Measurements from ENCODE around the gene HADHA. TPM values are rescaled to one million over a fixed set of nuclear protein-coding genes. Genes with fewer than 3 reads are reported as not detected.

The HADHA gene
- polyA plus RNA-seq, 1 donor from 2014 or later = 40.0 TPM

GRCh38 chr2:26182441-26182840 is 62.0 kb downstream of the HADHA start (continued):
- TF ChIP-seq MXI1 (conservative IDR thresholded peaks at IDR 0.05; ENCODE audit: poor library complexity, severe bottlenecking) (no peak), EZH2 (IDR thresholded peaks at IDR 0.05; ENCODE audit: borderline replicate concordance, insufficient read depth, low read length, poor library complexity, severe bottlenecking) (no peak)

DNA sequence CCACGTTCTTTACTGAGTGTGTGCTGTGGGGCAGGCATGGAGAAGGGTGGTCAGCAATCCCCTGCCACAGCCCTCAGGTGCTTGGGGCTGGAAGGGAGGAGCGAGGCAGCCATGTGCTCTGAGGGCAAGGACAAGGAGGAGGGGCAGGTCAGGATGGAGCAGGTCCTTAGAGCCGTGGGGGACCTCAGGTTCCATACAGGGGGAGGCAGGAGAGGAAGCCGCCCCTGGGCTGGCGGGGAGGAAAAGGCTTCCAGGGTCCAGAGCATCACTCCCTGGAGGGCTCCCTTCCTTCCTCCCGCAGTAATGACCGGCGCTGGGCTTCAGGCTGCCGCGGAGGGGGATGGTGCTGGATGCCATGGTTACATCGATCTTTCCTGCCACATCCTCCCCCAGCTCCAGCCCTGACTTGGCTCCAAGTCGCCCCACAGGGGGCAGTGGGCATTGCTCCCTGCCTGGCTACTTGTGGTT is 65.0 kb downstream of the HADHA start:
- Histone ChIP-seq H3K79me2 (replicated peaks; ENCODE audit: insufficient read depth, low read length) (peaks cover 5% of the 10 kb centered on the region), H3K9ac (ENCODE audit: low read length) (peak overlapping the region; percentile 38), H3K4me3 (ENCODE audit: low read length) (peak overlapping the region; percentile 60), H3K27me3 (ENCODE audit: insufficient read depth, low read depth, low read length) (no peaks in the 10 kb centered on the region), H3K27ac (ENCODE audit: low read length) (peak overlapping the region; percentile 1), H3K36me3 (ENCODE audit: insufficient read depth, low read length) (no peaks in the 10 kb centered on the region), H3K4me2 (ENCODE audit: low read length) (no peak overlapping the region), H3F3A (ENCODE audit: insufficient read depth, low read length, poor library complexity, severe bottlenecking) (no peaks in the 10 kb centered on the region), H3K9me2 (ENCODE audit: insufficient read depth, low read length) (no peaks in the 10 kb centered on the region), H4K20me1 (ENCODE audit: insufficient read depth) (no peaks in the 10 kb centered on the region), H3K9me3 (ENCODE audit: low read length) (no peaks in the 10 kb centered on the region), H2AFZ (ENCODE audit: low read depth, low read length) (no peak overlapping the region)
- TF ChIP-seq POLR2AphosphoS5 (IDR thresholded peaks at IDR 0.05) (no peak), SMC3 (conservative IDR thresholded peaks at IDR 0.05; ENCODE audit: poor library complexity) (no peak), EZH2 (IDR thresholded peaks at IDR 0.05; ENCODE audit: borderline replicate concordance, insufficient read depth, low read length, poor library complexity, severe bottlenecking) (no peak), RAD21 (conservative IDR thresholded peaks at IDR 0.05) (no peak), CTCF (IDR thresholded peaks at IDR 0.05; ENCODE audit: poor library complexity, severe bottlenecking) (no peak)

DNA sequence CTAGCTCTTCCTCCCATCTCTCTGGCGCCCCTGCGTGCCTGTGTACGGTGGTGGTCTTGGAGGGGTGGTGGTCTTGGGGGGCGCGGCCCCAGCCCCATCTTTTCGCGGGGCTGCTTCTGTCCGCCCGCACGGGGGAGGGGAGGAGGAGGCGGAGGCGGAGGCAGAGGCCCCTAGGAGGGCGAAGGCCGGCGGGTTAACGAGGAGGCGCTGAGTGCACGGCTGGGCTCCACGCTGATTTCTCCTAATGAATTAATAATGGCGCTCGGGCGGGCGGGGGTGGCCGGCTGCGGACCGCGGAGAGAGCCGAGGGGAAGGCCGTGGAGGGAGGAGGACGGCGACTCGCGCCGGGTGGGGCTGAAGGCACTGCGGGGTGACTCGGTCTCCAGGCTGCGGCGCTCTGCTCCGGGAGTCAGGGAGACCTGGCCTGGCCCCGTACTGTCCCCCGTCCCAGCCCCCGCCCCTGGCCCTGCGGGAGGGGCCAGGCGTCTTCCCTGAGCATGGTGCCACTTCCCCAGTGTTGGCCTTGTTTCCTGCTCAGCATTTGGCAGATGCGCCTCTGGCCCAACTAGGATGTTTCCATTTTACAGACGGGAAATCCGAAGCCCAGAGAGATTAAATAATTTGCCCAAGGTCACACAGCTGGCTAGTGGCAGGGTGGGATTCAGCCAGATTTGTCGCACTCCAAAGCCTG is 65.5 kb downstream of the HADHA start:
- Histone ChIP-seq H3K9me2 (ENCODE audit: insufficient read depth, low read length) (no peaks in the 10 kb centered on the region), H3K79me2 (replicated peaks; ENCODE audit: insufficient read depth, low read length) (peaks cover 10% of the 10 kb centered on the region), H3K27ac (ENCODE audit: low read length) (peak overlapping the region; percentile 1), H3F3A (ENCODE audit: insufficient read depth, low read length, poor library complexity, severe bottlenecking) (no peaks in the 10 kb centered on the region), H3K4me3 (ENCODE audit: low read length) (peak overlapping the region; percentile 60), H2AFZ (ENCODE audit: low read depth, low read length) (peak overlapping the region; percentile 27), H4K20me1 (ENCODE audit: insufficient read depth) (no peaks in the 10 kb centered on the region), H3K27me3 (ENCODE audit: insufficient read depth, low read depth, low read length) (peaks cover 3% of the 10 kb centered on the region), H3K9me3 (ENCODE audit: low read length) (no peaks in the 10 kb centered on the region), H3K36me3 (ENCODE audit: insufficient read depth, low read length) (no peaks in the 10 kb centered on the region), H3K4me2 (ENCODE audit: low read length) (no peak overlapping the region), H3K9ac (ENCODE audit: low read length) (peak overlapping the region; percentile 38)
- TF ChIP-seq CTCF (IDR thresholded peaks at IDR 0.05; ENCODE audit: poor library complexity, severe bottlenecking) = no peak
- no peak for TF ChIP-seq EP300 (conservative IDR thresholded peaks at IDR 0.05; ENCODE audit: poor library complexity, severe bottlenecking)
- TF ChIP-seq POLR2AphosphoS5 (IDR thresholded peaks at IDR 0.05) = no peak
- no peak for TF ChIP-seq EZH2 (IDR thresholded peaks at IDR 0.05; ENCODE audit: borderline replicate concordance, insufficient read depth, low read length, poor library complexity, severe bottlenecking)
- TF ChIP-seq, protein P1, sequence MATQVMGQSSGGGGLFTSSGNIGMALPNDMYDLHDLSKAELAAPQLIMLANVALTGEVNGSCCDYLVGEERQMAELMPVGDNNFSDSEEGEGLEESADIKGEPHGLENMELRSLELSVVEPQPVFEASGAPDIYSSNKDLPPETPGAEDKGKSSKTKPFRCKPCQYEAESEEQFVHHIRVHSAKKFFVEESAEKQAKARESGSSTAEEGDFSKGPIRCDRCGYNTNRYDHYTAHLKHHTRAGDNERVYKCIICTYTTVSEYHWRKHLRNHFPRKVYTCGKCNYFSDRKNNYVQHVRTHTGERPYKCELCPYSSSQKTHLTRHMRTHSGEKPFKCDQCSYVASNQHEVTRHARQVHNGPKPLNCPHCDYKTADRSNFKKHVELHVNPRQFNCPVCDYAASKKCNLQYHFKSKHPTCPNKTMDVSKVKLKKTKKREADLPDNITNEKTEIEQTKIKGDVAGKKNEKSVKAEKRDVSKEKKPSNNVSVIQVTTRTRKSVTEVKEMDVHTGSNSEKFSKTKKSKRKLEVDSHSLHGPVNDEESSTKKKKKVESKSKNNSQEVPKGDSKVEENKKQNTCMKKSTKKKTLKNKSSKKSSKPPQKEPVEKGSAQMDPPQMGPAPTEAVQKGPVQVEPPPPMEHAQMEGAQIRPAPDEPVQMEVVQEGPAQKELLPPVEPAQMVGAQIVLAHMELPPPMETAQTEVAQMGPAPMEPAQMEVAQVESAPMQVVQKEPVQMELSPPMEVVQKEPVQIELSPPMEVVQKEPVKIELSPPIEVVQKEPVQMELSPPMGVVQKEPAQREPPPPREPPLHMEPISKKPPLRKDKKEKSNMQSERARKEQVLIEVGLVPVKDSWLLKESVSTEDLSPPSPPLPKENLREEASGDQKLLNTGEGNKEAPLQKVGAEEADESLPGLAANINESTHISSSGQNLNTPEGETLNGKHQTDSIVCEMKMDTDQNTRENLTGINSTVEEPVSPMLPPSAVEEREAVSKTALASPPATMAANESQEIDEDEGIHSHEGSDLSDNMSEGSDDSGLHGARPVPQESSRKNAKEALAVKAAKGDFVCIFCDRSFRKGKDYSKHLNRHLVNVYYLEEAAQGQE (IDR thresholded peaks at IDR 0.05; ENCODE audit: borderline replicate concordance) = no peak
- no peak for TF ChIP-seq TAF1 (IDR thresholded peaks at IDR 0.05; ENCODE audit: low read depth)
- no peak for TF ChIP-seq SMC3 (conservative IDR thresholded peaks at IDR 0.05; ENCODE audit: poor library complexity)
- TF ChIP-seq MXI1 (conservative IDR thresholded peaks at IDR 0.05; ENCODE audit: poor library complexity, severe bottlenecking) = no peak
- TF ChIP-seq RAD21 (conservative IDR thresholded peaks at IDR 0.05) = no peak

Data from neural cell (in vitro differentiated cells).